B cell (primary cell): ENCODE measurements around the gene THBD. TPM values are rescaled to one million over a fixed set of nuclear protein-coding genes. Genes with fewer than 3 reads are reported as not detected.

Experiments
- ATAC-seq: fragments of 200-7000 bp; cut with Tn5 transposase; one replicate; pipeline ENCODE4 v1.10.0; 2021; ENCODE audit warnings: low read depth, mild to moderate bottlenecking, moderate number of reproducible peaks, moderate library complexity
- CTCF ChIA-PET: fragments of 350-600 bp; sonication (Branson Sonifier 250); formaldehyde crosslinking; loops from one replicate; lab custom pipeline; 2021; ENCODE audit warnings: antibody characterized with exemption, inconsistent platforms; lab: Charles Lee
- POLR2A ChIA-PET: fragments of 350-600 bp; sonication (Branson Sonifier 250); formaldehyde crosslinking; loops from one replicate; lab custom pipeline; 2021; ENCODE audit warnings: antibody characterized with exemption; lab: Charles Lee
- DNase-seq: peaks from one replicate; pipeline ENCODE4 v3.0.0; 2013
- H2AFZ ChIP-seq: 2 replicates; pipeline ENCODE4 v1.6.1; 2012; ENCODE audit warnings: mild to moderate bottlenecking, low read depth, low read length; ENCODE audit not compliant: insufficient read depth, poor library complexity, severe bottlenecking
- H3K27ac ChIP-seq, 2 donors: 1 replicate in 1 of 2; 2 replicates in 1 of 2; pipeline ENCODE4 v1.5.1; 2012 to 2013; ENCODE audit warnings: low read length in 2 of 2, mild to moderate bottlenecking in 2 of 2, moderate library complexity in 1 of 2
- H3K27me3 ChIP-seq, 4 experiments: fragments of 200-600 bp in 1 of 4; sonication (generic) in 1 of 4; replicated peaks in 1 of 4; 1 replicate in 2 of 4; 2 replicates in 2 of 4; pipeline versions ENCODE4 v1.6.1 to v1.7.0; 2013 to 2016; ENCODE audit warnings: low read length in 3 of 4, mild to moderate bottlenecking in 2 of 4, mixed read lengths in 1 of 4, moderate library complexity in 1 of 4; ENCODE audit not compliant: insufficient read depth in 4 of 4, control insufficient read depth in 3 of 4; ENCODE audit errors: control extremely low read depth in 1 of 4
- H3K36me3 ChIP-seq, 2 experiments: replicated peaks in 1 of 2; 1 replicate in 1 of 2; 2 replicates in 1 of 2; pipeline versions ENCODE4 v1.6.1 to v1.7.1; 2013; ENCODE audit warnings: low read length in 1 of 2; ENCODE audit not compliant: insufficient read depth in 2 of 2, control insufficient read depth in 1 of 2; ENCODE audit errors: control extremely low read depth in 1 of 2, extremely low read depth in 1 of 2
- H3K4me1 ChIP-seq, 2 donors: fragments of 200-600 bp in 1 of 2; sonication (generic) in 1 of 2; 1 replicate in 1 of 2; 2 replicates in 1 of 2; pipeline versions ENCODE4 v1.5.1 to v1.6.1; 2013 to 2017; ENCODE audit warnings: low read length in 2 of 2; ENCODE audit not compliant: control insufficient read depth in 2 of 2, insufficient read depth in 2 of 2
- H3K4me2 ChIP-seq: replicated peaks from 2 replicates; pipeline ENCODE3; 2012; ENCODE audit warnings: mild to moderate bottlenecking, low read depth, low read length; ENCODE audit not compliant: poor library complexity, severe bottlenecking
- H3K4me3 ChIP-seq, 5 experiments: fragments of 200-600 bp in 1 of 5; sonication (generic) in 1 of 5; 1 replicate in 3 of 5; 2 replicates in 2 of 5; pipeline versions ENCODE4 v1.5.1 to v1.7.0; 2011 to 2016; ENCODE audit warnings: low read length in 4 of 5, mild to moderate bottlenecking in 4 of 5, low read depth in 2 of 5, control low read depth in 1 of 5, moderate library complexity in 1 of 5; ENCODE audit not compliant: insufficient read depth in 1 of 5; ENCODE audit errors: control extremely low read depth in 1 of 5, extremely low read depth in 1 of 5
- H3K79me2 ChIP-seq: fragments of 200-600 bp; sonication (generic); one replicate; pipeline ENCODE4 v1.6.0; 2016; ENCODE audit warnings: low read length; ENCODE audit not compliant: control insufficient read depth, insufficient read depth
- H3K9ac ChIP-seq: fragments of 200-600 bp; sonication (generic); 2 replicates; pipeline ENCODE4 v1.6.1; 2017; ENCODE audit warnings: mild to moderate bottlenecking, low read length, moderate library complexity
- H3K9me3 ChIP-seq, 3 donors: one replicate each; pipeline versions ENCODE4 v1.6.1 to v1.7.1; 2013; ENCODE audit warnings: low read length in 2 of 3; ENCODE audit not compliant: control insufficient read depth in 2 of 3, insufficient read depth in 1 of 3; ENCODE audit errors: control extremely low read depth in 1 of 3
- H4K20me1 ChIP-seq: 2 replicates; pipeline ENCODE4 v1.6.0; 2012; ENCODE audit warnings: mild to moderate bottlenecking, low read length; ENCODE audit not compliant: insufficient read depth, control insufficient read depth, poor library complexity, severe bottlenecking
- H3K27ac Mint-ChIP-seq: one replicate; pipeline ENCODE4 v1.8.0; 2021; ENCODE audit warnings: mixed read lengths
- H3K27me3 Mint-ChIP-seq: one replicate; pipeline ENCODE4 v1.8.0; 2021; ENCODE audit warnings: mixed read lengths
- H3K4me1 Mint-ChIP-seq: one replicate; pipeline ENCODE4 v1.8.0; 2021; ENCODE audit warnings: mixed read lengths
- H3K4me3 Mint-ChIP-seq: one replicate; pipeline ENCODE4 v1.8.0; 2021; ENCODE audit warnings: mixed read lengths
- H3K9me3 Mint-ChIP-seq: one replicate; pipeline ENCODE4 v1.8.0; 2022; ENCODE audit warnings: mixed read lengths; ENCODE audit not compliant: insufficient read depth
- CTCF ChIP-seq: fragments of 200-600 bp; IDR thresholded peaks from one replicate; pipeline ENCODE4 v1.8.0; 2022; ENCODE audit warnings: antibody characterized with exemption, mild to moderate bottlenecking
- EZH2 ChIP-seq: IDR thresholded peaks from 2 replicates; pipeline ENCODE4 v1.6.1; 2012; ENCODE audit warnings: borderline replicate concordance, low read depth, mild to moderate bottlenecking, moderate library complexity, low read length; ENCODE audit not compliant: insufficient read depth, poor library complexity, severe bottlenecking
- WGBS: methylation state at CpG from one replicate; pipeline ENCODE4 v1.1.5; 2013; ENCODE audit warnings: missing lambda C conversion rate; ENCODE audit not compliant: insufficient coverage; 5-methylcytosine and 5-hydroxymethylcytosine counted together
- intact Hi-C: fragments of 100-400 bp; cut with micrococcal nuclease; formaldehyde crosslinking; loops from one replicate; pipeline ENCODE4 v1.10.0; 2022
- polyA plus RNA-seq: library from polyadenylated mRNA; depleted of rRNA; stranded (reverse); fragments of >200 nt; gene quantifications from 2 replicates; pipeline ENCODE4 v1.2.3, GENCODE V29; 2012
- total RNA-seq, 2 donors: library from RNA; stranded (reverse); fragments of 120-200 nt in 1 of 2; gene quantifications; 1 replicate in 1 of 2; 2 replicates in 1 of 2; pipeline versions ENCODE4 v1.2.3 to v1.2.4, GENCODE V29; 2013 to 2022

THBD gene
- total and polyA plus RNA-seq, 2 donors (not counting 1 experiment from before 2014, with no cell fraction given): 0.78 TPM; not detected in 1

- Mint-ChIP-seq H3K9me3 (no peaks in the 10 kb centered on the region), H3K27me3 (no peaks in the 10 kb centered on the region), H3K4me3 (no peak overlapping the region), H3K27ac (no peak overlapping the region), H3K4me1 (no peaks in the 10 kb centered on the region)
- no peak overlapping the region for H2AFZ ChIP-seq
- no peaks in the 10 kb centered on the region for H4K20me1 ChIP-seq
- no peak overlapping the region for H3K4me3 ChIP-seq
- no peak overlapping the region for H3K27ac ChIP-seq
- ATAC-seq: no peak
- TF ChIP-seq EZH2: no peak
- TF ChIP-seq CTCF: no peak
- DNase-seq: no peak
- peaks cover 0 to 2% (median 0%) of the 10 kb centered on the region in 3 donors for H3K9me3 ChIP-seq
- intact Hi-C loops: no loop called here
- ChIA-PET CTCF (no interaction called here), POLR2A (no interaction called here)
- H3K27me3 ChIP-seq: no peaks in the 10 kb centered on the region
- H3K4me1 ChIP-seq: no peaks in the 10 kb centered on the region
- no peaks in the 10 kb centered on the region for H3K79me2 ChIP-seq
- WGBS: 88% methylated on average over 6 of the region's 6 CpGs
- no peaks in the 10 kb centered on the region for H3K36me3 ChIP-seq
- no peak overlapping the region for H3K4me2 ChIP-seq
- no peak overlapping the region for H3K9ac ChIP-seq
Observed at GRCh38 chr20:23002276-23002675, 47.2 kb downstream of the THBD start.

GRCh38 chr20:23000232-23000947 is 49.1 kb downstream of the THBD start:
- H3K9me3 Mint-ChIP-seq: no peaks in the 10 kb centered on the region
- no peak overlapping the region for H3K4me3 ChIP-seq
- no peak overlapping the region for H3K27ac ChIP-seq
- H3K9ac ChIP-seq: no peak overlapping the region
- no peaks in the 10 kb centered on the region for H4K20me1 ChIP-seq
- H3K27me3 ChIP-seq: no peaks in the 10 kb centered on the region
- intact Hi-C loops: no loop called here
- H3K4me1 Mint-ChIP-seq: no peaks in the 10 kb centered on the region
- no peak overlapping the region for H2AFZ ChIP-seq
- DNase-seq (no peak), ATAC-seq (no peak)
- no peaks in the 10 kb centered on the region for H3K79me2 ChIP-seq
- no peaks in the 10 kb centered on the region for H3K27me3 Mint-ChIP-seq
- H3K9me3 ChIP-seq: peaks cover 0 to 2% (median 0%) of the 10 kb centered on the region in 3 donors
- ChIA-PET CTCF (no interaction called here), POLR2A (no interaction called here)
- WGBS: 91% methylated on average over 4 of the region's 6 CpGs
- no peak overlapping the region for H3K27ac Mint-ChIP-seq
- no peak overlapping the region for H3K4me2 ChIP-seq
- no peaks in the 10 kb centered on the region for H3K4me1 ChIP-seq
- TF ChIP-seq EZH2: no peak
- no peak for TF ChIP-seq CTCF
- H3K4me3 Mint-ChIP-seq: no peak overlapping the region
- no peaks in the 10 kb centered on the region for H3K36me3 ChIP-seq
